ENCODE data around the gene P2RX7.
A peak's percentile ranks its signal among the peaks of the same experiment; 100 is the strongest.

The P2RX7 gene

DNA sequence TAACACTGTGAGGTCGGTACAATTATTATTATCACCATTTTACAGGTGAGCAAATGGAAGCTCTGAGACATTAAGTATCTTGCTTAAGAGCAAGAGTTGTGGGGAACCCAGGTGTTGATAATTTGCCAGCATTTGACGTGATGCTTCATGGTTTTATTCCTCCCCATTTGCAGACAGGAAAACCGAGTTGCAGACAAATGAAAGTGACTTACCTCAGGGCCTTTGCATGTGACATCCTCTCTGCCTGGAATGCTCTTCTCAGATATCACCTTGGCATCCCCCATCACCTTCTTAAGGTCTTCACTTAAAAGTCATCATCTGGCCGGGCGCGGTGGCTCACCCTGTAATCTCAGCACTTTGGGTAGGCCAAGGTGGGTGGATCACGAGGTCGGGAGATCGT lies 21.0 kb upstream of the P2RX7 start:
- DNase-seq, result no peak

DNA sequence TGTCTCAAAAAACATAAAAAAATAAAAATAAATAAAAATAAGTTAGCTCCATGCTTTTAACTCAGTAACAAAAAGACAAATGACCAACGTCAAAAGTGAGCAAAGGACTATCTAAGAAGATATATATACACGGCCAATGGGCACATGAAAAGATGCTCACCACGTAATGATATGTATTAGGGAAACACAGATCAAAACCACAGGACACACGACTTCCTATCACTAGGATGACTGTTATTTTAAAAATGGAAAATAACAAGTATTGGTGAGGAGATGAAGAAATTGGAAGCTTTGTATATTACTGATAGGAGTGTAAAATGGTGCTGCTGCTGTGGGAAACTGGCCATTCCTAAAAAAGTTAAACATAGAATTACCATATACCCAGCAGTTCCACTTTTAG lies 20.2 kb upstream of the P2RX7 start:
- no peak for DNase-seq

DNA sequence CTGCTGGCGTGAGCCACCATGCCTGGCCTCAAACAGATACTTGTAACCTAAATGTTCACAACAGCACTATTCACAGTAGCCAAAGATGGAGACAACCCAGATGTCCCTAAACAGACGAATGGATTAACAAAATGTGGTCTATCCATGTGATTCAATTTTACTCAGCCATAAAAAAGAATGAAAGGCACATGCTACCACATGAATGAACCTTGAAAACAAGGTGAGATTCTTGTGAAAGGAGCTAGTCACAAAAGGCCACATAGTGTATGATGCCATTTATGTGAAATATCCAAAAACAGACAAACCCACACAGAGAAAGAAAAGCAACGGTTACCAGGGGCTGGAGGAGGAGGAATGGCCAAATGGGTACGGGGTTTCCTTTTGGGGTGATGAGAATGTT lies 19.6 kb upstream of the P2RX7 start:
- DNase-seq, result no peak

DNA sequence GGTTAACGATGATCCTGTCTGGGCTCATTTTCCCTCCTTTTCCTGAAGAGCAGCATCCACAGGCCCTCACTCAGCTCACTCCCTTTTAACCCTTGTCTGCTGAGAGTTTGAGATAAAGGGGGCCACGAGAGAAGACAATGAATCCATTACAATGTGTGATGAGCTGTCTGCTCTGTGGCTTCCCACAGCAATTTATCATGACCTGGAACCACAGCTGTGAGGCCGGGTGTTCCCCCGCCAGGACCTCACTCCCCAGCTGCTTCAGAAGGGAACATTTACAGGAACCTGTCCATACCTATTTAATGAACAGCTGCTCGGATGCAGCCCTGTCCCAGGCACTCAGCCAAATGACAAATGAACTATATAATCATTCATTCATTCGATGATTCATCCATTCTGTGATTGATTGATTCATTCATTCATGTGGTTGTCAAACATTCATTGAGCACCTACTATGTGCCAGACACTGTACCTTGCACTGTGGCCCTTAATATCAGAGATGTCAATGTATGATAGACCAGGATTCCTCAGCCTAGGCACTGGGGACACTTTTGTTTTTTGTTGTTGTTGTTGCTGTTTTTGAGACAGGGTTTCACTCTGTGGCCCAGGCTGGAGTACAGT lies 18.5 kb upstream of the P2RX7 start:
- DNase-seq, result no peak

DNA sequence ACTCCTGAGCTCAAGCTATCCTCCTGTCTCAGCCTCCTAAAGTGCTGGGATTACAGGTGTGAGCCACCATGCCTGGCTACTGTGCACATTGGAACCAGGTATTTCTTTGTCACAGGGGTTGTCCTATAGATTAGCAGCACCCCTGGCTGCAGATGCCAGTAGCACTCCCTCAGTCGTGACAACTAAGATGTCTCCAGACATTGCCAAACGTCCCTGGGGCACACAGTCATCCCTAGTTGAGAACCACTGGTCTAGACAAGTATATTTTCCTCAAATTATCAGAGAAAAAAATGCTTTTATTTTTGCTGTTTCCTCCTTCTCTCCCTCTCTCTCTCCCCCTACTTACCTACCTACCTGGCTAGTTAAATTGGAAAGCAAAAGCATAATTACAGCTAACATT lies 17.9 kb upstream of the P2RX7 start:
- no peak for DNase-seq

DNA sequence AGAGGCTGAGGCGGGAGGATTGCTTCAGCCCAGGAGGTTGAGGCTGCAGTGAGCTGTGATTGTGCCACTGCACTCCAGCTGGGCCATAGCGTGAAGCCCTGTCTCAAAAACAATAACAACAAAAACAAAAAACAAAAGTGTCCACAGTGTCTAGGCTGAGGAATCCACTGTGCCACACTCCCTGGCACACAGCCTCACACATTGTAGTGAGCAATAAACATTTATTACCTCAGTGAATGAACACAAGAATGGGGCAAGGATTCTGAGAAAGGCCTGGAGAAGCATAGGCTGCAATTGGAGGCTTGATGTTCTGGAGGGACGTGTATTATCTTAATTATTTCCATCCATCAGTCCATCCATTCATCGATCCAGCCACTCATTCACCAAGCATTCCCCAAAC lies 17.1 kb upstream of the P2RX7 start:
- DNase-seq, result no peak

DNA sequence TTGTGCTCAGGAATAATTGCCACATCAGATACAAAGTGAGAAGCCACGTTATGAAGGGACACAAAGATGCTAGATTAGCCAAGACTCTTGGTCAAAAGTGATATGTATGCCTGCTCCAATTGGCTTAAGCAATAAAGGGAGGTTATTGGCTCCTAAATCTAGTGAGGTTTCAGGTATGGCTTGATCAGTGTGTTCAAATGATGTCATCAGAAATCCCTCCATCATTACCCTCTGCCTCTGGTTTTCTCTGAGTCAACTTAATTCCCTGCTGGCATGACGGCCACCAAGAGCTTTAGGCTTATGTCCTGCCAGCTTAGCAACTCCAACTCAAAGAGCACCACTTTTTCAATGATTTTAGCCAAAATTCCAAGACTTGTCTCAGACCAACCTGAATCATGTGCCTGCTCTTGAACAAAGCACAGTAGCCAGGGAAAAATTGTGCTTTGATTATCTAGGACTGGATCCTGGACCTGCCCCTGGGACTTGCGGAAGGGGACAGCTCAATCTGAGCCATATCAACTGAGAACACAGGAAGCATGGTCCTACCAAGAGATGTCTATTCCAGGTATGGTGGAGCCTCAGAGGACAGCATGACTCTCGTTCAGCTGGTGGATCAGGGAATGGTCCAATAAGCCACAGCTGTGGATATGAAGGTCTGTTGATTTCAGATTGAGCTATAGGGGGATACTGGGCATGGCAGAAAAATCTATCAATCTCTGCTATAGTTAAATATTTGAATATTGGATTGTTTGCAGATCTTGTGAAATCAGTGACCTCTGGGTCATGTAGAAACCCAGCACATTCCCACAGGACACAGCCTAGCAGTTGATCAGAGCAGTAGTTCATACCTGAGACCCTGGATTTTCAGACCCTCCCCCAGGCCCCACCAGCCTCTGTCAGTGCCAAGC lies 16.1 kb upstream of the P2RX7 start:
- no peak for DNase-seq

DNA sequence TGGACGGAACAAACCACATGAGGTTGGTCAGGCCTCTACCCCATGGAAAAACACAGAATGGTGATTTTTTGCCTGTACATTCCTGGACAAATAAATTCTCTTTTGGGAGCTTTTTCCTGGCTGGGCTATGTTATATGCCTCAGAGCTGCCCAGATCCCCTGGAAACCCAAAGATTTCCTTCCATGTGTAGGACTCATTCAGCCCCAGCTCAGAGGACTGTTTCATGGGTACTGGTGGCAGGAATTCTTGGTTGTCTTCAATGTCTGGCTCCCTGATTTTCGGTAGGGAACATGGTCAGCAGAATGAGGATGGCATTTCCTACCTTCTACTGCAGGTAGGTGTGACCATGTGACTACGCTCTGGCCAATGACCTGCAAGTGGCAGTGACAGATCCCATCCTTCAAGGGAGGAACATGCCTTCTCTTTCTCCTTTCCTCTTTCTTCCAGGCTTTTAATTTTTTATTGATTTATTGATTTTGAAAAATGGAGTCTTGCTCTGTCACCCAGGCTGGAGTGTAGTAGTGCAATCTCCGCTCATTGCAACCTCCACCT lies 15.4 kb upstream of the P2RX7 start:
- DNase-seq, result no peak

DNA sequence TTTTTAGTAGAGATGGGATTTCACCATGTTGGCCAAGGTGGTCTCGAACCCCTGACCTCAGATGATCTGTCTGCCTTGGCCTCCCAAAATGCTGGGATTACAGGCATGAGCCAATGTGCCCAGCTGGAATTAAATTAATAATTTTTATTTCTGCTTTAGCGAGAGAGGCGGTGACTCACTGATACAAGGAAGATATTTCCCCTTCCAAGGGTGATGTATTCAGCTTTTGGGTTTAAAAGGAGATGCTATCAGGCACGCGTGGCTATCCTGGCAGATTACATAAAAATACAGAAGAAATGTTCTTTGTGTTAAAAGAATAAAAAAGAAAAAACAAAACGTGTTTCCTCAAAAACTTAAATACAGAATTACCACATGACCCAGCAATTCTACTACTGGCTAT lies 12.4 kb upstream of the P2RX7 start:
- no peak for DNase-seq

DNA sequence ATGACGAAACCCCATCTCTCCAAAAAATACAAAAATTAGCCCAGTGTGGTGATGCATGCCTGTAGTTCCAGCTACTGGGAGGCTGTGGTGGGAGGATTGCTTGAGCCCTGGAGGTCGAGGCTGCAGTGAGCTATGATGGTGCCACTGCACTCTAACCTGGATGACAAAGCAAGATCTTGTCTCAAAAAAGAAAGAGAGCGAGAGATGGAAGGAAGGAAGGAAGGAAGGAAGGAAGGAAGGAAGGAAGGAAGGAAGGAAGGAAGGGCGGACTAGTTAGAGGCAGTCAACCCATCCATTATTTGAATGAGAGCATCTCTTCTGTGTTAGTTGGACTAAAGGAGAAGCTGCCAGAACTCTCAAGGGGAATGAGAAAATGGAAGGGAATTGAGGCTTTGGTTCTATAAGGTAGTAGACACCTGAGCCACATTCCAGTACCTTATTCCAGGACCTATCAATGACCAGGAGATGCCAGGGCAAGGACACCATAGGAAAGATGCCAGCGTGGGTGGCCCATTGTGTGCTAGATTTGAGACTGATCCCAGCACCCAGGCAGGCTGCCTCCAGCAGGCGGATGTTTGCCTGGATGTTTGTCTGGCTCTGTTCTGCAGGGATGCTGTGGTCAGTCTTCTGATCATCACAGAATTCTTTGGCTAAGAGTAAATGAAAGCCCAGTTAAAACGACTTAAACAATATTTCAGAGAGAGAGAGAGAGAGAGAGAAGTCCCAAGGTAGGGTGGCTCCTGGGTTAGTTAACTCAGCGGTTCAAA lies 11.5 kb upstream of the P2RX7 start:
- no peak for DNase-seq

DNA sequence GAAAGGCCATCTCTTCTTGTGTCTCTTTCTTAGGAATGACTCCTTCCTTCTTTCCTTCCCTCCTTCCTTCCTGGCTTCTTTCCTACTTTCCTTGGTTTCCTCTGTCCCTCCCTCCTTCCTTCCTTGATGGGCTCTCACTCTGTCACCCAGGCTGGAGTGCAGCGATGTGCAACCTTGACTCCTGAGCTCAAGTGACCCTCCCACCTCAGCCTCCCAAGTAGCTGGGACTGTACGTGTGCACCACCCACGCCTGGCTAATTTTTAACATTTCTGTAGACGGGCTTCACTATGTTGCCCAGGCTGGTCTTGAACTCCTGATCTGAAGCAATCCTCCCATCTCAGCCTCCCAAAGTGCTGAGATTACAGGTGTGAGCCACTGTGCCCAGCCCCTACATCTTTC lies 10.9 kb upstream of the P2RX7 start:
- no peak for DNase-seq

DNA sequence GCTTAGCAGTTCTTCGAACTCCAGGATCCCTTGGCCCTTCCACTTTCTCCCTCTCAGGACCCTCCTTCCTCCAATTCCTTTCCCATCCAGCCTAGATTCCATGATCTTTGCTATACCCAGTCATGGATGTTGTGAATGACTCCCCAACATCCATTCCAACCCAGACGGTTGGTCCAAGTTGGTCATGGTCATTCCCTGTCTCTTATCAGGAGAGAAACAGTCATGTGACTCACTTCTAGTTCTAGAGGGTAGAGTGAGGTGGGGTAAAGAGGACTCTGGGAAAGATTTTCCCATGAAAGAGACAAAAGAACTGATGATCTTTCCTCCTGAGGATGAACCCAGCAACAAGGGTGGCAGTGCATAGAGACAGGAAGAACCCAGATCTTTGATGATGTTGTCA lies 9.2 kb upstream of the P2RX7 start:
- DNase-seq, result no peak

DNA sequence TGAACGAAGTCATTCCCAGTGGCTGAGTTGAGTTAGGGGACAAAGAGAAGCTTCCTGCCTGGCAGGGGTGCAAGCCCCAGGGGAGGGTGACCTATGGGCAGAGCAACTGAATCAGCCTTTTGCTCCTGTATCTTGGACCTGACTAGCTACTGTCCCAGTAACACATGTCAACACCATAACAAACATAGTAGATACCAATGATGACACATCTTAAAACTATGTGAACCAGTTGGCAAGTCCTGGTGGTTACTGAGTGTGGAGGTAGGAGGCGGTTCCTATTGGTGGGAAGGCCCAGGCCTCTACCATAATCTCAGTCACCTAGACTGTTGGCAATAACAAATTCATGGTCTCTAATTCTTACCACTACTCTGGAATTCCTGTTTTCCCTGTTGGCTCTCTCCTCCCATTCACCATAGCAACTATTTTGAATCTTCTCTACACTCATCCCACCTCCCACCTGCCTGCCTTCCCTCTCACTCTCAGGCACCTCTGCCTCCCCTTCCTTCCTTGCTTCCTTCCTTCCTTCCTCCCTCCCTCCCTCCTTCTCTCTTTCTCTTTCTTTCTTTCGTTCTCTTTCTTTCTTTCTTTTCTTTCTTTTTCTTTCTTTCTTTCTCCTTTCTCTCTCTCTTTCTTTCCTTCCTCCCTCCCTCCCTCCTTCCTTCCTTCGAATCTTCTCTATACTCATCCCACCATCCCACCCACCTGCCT lies 8.1 kb upstream of the P2RX7 start:
- DNase-seq, result no peak

DNA sequence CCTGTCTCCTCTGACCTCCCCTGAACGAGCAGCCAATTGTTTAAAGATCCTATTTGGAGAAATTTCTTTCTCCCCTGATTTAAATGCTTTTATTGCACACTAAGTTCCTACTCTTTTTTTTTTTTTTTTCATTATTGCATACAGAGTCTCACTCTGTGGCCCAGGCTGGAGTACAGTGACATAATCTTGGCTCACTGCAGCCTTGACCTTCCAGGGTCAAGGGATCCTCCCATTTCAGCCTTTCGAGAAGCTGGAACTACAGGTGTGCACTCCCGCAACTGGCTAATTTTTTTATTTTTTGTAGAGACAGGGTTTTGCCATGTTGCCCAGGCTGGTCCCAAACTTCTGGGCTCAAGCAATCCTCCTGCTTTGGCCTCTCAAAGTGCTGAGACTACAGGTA lies 5.2 kb upstream of the P2RX7 start:
- no peak for DNase-seq

DNA sequence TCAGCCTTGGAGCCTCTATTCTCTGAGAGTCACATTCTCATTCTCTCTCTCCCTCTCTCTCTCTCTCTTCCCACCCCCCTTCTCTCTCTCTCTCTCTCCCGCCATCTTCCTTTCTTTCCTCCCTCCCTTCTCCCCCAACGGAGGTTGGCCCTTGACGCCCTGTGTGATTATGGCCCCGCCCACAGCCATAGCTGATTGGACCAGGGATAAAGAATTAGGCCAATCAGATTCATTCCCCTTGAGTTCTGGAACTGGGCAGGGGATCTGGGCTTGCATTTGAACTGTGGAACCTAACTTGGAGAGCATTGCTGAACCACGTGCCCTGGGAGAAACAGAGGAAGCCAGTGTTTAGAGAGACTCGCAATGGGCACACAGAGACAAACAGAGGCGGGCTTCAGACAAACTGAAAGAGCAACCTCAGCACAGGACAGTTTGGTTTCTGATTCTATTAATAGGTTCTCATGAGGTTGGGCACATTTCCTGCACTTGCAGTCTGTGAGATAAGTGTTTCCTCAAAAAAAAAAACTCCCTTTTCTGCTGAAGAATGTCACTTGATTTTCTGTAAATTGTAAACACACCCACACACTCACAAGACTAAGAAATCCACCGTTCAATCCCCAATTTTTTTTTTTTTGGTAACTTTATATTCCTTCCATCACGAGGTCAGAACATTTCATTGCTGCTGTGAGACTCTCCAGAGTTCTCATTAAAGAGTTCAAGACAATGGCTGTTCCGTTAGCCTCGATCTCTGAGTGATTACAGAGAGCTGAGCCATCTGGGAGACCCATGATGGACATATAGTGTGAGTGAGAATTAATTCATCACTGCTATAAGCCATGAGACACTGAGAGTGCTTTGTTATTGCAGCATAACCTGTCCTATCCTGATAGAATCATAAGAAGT lies 3.5 kb upstream of the P2RX7 start:
- DNase-seq, result peak; percentile 80

DNA sequence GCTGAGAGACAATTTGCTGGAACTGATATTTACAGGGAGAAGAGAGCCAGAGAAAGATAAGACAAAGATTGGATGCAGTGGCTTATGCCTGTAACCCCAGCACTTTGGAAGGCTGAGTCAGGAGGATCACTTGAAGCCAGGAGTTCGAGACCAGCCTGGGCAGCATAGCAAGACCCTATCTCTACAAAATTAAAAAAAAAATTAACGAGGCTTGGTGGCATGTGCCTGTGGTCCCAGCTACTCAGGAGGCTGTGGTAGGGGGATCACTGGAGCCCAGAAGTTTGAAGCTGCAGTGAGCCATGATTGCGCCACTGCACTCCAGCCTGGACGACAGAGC lies 2.9 kb upstream of the P2RX7 start:
- DNase-seq, result no peak

DNA sequence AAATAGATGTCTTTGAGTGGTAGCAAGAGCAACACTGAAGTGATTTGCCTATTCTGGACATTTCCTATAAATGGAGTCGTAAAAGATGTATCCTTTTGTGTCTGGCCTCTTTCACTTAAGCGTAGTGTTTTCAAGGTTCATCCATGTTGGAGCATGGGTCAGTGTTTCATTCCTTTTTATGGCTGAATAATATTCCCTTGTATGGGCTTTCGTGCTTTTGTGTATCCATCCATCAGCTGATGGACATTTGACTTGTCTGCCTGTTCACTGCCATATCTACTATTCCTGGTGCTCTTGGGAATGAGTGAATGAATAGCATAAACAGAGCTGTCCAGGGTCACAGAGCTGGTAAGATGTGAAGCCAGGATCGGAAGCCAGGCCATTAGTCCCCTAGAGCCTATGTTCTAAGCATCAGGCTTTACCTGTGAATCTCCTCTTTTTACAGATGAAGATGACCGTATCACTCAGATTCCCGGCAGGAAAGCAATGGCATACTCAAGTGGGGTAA lies 1.8 kb upstream of the P2RX7 start:
- DNase-seq, result no peak

DNA sequence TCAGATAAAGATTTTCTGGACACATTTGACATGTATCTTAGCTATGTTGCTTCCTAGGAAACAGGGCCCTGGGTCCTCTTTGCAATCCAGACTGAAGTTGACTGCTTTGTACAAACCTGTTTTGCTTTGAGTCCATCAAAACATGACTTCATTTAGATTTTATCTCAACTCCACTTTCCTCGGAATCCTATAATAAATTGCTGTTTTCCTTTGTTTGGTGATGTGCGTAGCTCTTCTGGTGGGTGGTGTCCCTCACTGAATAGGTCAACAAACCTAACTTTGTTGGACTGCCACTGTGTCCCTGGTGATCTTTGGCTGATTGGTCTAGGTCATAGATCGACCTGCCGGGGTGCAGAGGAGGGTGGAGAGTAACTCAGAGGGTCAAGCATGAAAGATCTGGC lies 735 bp upstream of the P2RX7 start:
- no peak for DNase-seq

DNA sequence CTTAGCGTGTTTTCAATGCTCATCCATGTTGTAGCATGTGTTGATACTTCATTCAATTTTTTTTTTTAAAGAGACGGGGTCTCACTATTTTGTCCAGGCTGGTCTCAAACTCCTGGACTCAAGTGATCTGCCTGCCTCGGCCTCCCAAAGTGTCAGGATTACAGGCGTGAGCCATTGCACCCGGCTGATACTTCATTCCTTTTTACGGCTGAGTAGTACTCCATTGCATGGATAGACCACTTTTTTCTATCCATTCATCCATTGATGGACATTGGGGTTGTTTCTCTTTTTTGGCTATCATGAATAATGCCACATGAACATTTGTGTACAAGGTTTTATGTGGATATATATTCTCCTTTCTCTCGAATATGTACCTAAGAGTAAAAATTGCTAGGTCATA lies 1.2 kb downstream of the P2RX7 start:
- no peak for DNase-seq

DNA sequence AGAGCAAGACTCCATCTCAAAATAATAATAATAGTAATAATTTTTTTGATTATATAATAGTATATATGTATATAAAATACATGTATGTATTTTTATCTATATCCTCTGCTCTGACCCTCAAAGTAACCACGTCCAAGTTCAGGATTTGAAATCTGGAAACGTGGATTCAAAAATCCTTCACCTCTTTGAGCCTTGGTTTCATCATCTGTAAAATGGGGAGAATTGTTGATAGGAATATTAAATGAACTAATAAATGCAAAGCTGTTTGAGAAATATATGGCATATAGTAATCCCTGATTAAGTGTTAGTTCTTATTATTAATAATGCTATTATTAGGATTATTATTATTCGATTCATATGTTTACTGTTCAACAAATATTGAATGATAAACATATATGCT lies 2.6 kb downstream of the P2RX7 start:
- no peak for DNase-seq

DNA sequence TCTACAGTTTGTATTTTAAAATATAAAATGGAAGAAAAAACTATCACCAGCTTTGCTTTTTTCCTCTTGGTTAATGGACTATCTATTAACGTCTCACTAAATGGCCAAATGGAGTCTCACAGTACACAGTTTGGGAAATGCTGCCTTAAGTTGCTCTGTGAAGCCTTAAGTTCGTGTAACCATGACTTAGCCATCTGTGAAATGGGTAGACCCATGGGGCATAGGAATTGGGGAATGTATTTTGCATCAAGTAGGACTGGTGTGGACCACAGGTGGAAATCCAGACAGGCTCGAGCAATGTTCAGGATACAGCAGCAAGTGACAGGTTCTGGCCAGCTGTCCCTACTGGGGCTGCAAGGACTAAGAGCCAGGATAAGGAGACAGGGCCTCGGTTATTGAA lies 4.8 kb downstream of the P2RX7 start:
- no peak for DNase-seq

DNA sequence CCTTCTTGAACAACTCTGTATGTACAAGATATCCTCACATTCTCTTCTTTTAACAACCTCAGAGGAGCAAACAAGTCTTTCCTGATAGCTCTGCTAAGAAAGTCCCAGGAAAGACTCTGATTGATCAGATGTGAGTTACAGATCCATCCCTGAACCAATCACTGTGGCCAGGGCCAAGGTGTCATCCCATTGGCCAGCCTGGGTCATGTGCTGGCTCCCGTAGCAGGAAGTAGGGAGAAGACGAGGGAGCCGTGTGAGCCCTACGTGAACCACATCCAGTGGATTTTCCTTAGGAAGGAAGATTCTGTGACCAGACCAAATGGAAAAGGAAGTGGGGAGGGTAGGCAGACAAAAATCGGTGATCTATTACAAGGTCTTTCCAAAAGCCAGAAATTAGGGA lies 5.6 kb downstream of the P2RX7 start:
- no peak for DNase-seq
